NK-92 (cell line): ENCODE data around the gene APOE.
"Not testable (repeated sequence)": the region's sequence is repeated elsewhere in the genome, so short reads cannot be mapped to it uniquely, and the experiment has no call there.

Experiments used
- DNase-seq: peaks from one replicate; lab custom pipeline; 2025; ENCODE audit not compliant: unreplicated experiment; lab: John Stamatoyannopoulos, UW

APOE gene

GRCh38 chr19:44883922-44884321 lies 21.7 kb upstream of the APOE start:
- DNase-seq, result no peak

GRCh38 chr19:44884566-44884965 lies 21.0 kb upstream of the APOE start:
- DNase-seq, result no peak

GRCh38 chr19:44886141-44886540 lies 19.5 kb upstream of the APOE start:
- DNase-seq, result no peak

GRCh38 chr19:44887648-44888047 lies 17.9 kb upstream of the APOE start:
- no peak for DNase-seq

GRCh38 chr19:44888335-44888734 lies 17.3 kb upstream of the APOE start:
- DNase-seq, result not testable (repeated sequence)

- DNase-seq, result no peak
Observed at GRCh38 chr19:44889830-44890365, 15.7 kb upstream of the APOE start.

GRCh38 chr19:44890366-44891015 lies 15.1 kb upstream of the APOE start:
- peak; percentile 98 for DNase-seq

- no peak for DNase-seq
Observed at GRCh38 chr19:44891016-44891882, 14.3 kb upstream of the APOE start, which contains the start of gene TOMM40. Gene TOMM40 (plus strand): TSS chr19:44891254. CDS start chr19:44891416, 162 bp downstream.

- DNase-seq, result no peak
Observed at GRCh38 chr19:44892932-44893331, 12.7 kb upstream of the APOE start.

GRCh38 chr19:44893332-44894051 lies 12.1 kb upstream of the APOE start:
- DNase-seq, result no peak

GRCh38 chr19:44894052-44894400 lies 11.6 kb upstream of the APOE start:
- DNase-seq, result no peak

- no peak for DNase-seq
Observed at GRCh38 chr19:44894946-44895345, 10.7 kb upstream of the APOE start.

GRCh38 chr19:44897835-44898234 lies 7.8 kb upstream of the APOE start:
- no peak for DNase-seq

- no peak for DNase-seq
Observed at GRCh38 chr19:44900328-44901244, 5.0 kb upstream of the APOE start.

- DNase-seq, result no peak
Observed at GRCh38 chr19:44903216-44903601, 2.4 kb upstream of the APOE start.

GRCh38 chr19:44903602-44904425 lies 1.8 kb upstream of the APOE start:
- DNase-seq, result no peak

GRCh38 chr19:44904426-44904994 lies 1.1 kb upstream of the APOE start:
- no peak for DNase-seq

- DNase-seq, result no peak
Observed at GRCh38 chr19:44907613-44908012, 2.0 kb downstream of the APOE start.
